T-cell (primary cell): ENCODE results near the gene RTCB. TPM values are rescaled to one million over a fixed set of nuclear protein-coding genes. Genes with fewer than 3 reads are reported as not detected.
"Not testable (repeated sequence)": the region's sequence is repeated elsewhere in the genome, so short reads cannot be mapped to it uniquely, and the experiment has no call there.

Experiments used
- ATAC-seq, 4 experiments: fragments of 200-7000 bp in 3 of 4; fragments of 150-1000 bp in 1 of 4; cut with Tn5 transposase; replicated peaks in 1 of 4; 1 replicate in 3 of 4; 2 replicates in 1 of 4; pipeline ENCODE4 v1.10.0; 2021; ENCODE audit warnings: moderate library complexity in 3 of 4, mild to moderate bottlenecking in 2 of 4, moderate number of reproducible peaks in 1 of 4
- CTCF ChIA-PET, 2 donors: fragments of 300-600 bp; sonication (Branson Sonifier 250); formaldehyde crosslinking; loops; one replicate each; lab custom pipeline; 2022; ENCODE audit warnings: antibody characterized with exemption in 2 of 2; lab: Charles Lee
- POLR2A ChIA-PET, 2 donors: fragments of 300-600 bp; sonication (Branson Sonifier 250); formaldehyde crosslinking; loops; one replicate each; lab custom pipeline; 2022; ENCODE audit warnings: antibody characterized with exemption in 2 of 2; lab: Charles Lee
- DNase-seq, 35 experiments: peaks; one replicate each; pipeline versions ENCODE4 v3.0.0 to v3.0.0-alpha.2; 2013 to 2023
- H3K27ac ChIP-seq: one replicate; pipeline ENCODE4 v1.5.1; 2013; ENCODE audit warnings: low read length
- H3K27me3 ChIP-seq, 2 experiments: replicated peaks in 1 of 2; 1 replicate in 1 of 2; 2 replicates in 1 of 2; pipeline versions ENCODE4 v1.6.1 to v1.7.0; 2013; ENCODE audit warnings: low read length in 1 of 2, mixed read lengths in 1 of 2; ENCODE audit not compliant: control insufficient read depth in 2 of 2, insufficient read depth in 2 of 2; ENCODE audit errors: extremely low read depth in 1 of 2
- H3K36me3 ChIP-seq, 2 donors: 1 replicate in 1 of 2; 2 replicates in 1 of 2; pipeline versions ENCODE4 v1.6.1 to v1.7.0; 2013; ENCODE audit warnings: low read length in 1 of 2; ENCODE audit not compliant: control insufficient read depth in 2 of 2, insufficient read depth in 1 of 2; ENCODE audit errors: extremely low read depth in 1 of 2
- H3K4me1 ChIP-seq, 2 experiments: 1 replicate in 1 of 2; 2 replicates in 1 of 2; pipeline versions ENCODE4 v1.6.1 to v1.7.0; 2013; ENCODE audit warnings: low read length in 2 of 2, mixed read lengths in 1 of 2; ENCODE audit not compliant: insufficient read depth in 2 of 2, control insufficient read depth in 1 of 2; ENCODE audit errors: extremely low read depth in 1 of 2
- H3K4me3 ChIP-seq, 2 donors: 1 replicate in 1 of 2; 2 replicates in 1 of 2; pipeline versions ENCODE4 v1.5.1 to v1.7.0; 2013; ENCODE audit warnings: mild to moderate bottlenecking in 2 of 2, low read length in 1 of 2, moderate library complexity in 1 of 2; ENCODE audit not compliant: control insufficient read depth in 1 of 2; ENCODE audit errors: extremely low read depth in 1 of 2
- H3K9me3 ChIP-seq: 2 replicates; pipeline ENCODE4 v1.7.0; 2013
- H3K27ac Mint-ChIP-seq, 2 donors: one replicate each; pipeline ENCODE4 v1.8.0; 2020 to 2021; ENCODE audit warnings: mild to moderate bottlenecking in 2 of 2, mixed read lengths in 2 of 2
- H3K27me3 Mint-ChIP-seq, 2 donors: one replicate each; pipeline ENCODE4 v1.8.0; 2021 to 2022; ENCODE audit warnings: mixed read lengths in 2 of 2
- H3K36me3 Mint-ChIP-seq: one replicate; pipeline ENCODE4 v1.8.0; 2021; ENCODE audit warnings: mixed read lengths
- H3K4me1 Mint-ChIP-seq, 3 donors: one replicate each; pipeline ENCODE4 v1.8.0; 2020 to 2022; ENCODE audit warnings: mixed read lengths in 3 of 3, mild to moderate bottlenecking in 1 of 3
- H3K4me3 Mint-ChIP-seq, 3 donors: one replicate each; pipeline ENCODE4 v1.8.0; 2020 to 2022; ENCODE audit warnings: mild to moderate bottlenecking in 3 of 3, mixed read lengths in 3 of 3, moderate library complexity in 3 of 3
- H3K9me3 Mint-ChIP-seq, 3 donors: one replicate each; pipeline ENCODE4 v1.8.0; 2020 to 2022; ENCODE audit warnings: mixed read lengths in 3 of 3
- WGBS: methylation state at CpG from one replicate; pipeline ENCODE4 v1.1.5; 2013; ENCODE audit warnings: missing lambda C conversion rate; ENCODE audit not compliant: insufficient coverage; 5-methylcytosine and 5-hydroxymethylcytosine counted together
- total RNA-seq, 35 experiments: library from RNA in 6 of 35; stranded (reverse) in 6 of 35; fragments of 120-200 nt in 1 of 35; gene quantifications; one replicate each; pipeline versions ENCODE4 v1.2.1 to v1.2.4 and lab custom pipeline; 2013 to 2026

RTCB gene
- total RNA-seq, 5 donors from 2014 or later (not counting 1 experiment from before 2014, with no cell fraction given) = 35.8 to 49.4 (median 45.2) TPM

GRCh38 chr22:32353840-32354239 is 58.2 kb downstream of the RTCB start:
- DNase-seq = no peak
- Mint-ChIP-seq H3K4me3 (no peak overlapping the region), H3K36me3 (no peaks in the 10 kb centered on the region), H3K27me3 (peaks cover 3 to 5% of the 10 kb centered on the region in 2 donors), H3K4me1 (no peaks in the 10 kb centered on the region), H3K27ac (no peak overlapping the region), H3K9me3 (peaks cover 0 to 4% (median 0%) of the 10 kb centered on the region in 3 donors)
- ChIA-PET CTCF (no interaction called here), POLR2A (no interaction called here)
- Histone ChIP-seq H3K4me3 (no peak overlapping the region), H3K36me3 (no peaks in the 10 kb centered on the region), H3K4me1 (no peaks in the 10 kb centered on the region), H3K27me3 (no peaks in the 10 kb centered on the region), H3K9me3 (no peaks in the 10 kb centered on the region), H3K27ac (no peak overlapping the region)
- WGBS = 94% methylated on average over 17 of the region's 19 CpGs
- ATAC-seq = no peak

GRCh38 chr22:32353292-32353691 is 58.8 kb downstream of the RTCB start:
- no peak overlapping the region for H3K4me3 Mint-ChIP-seq
- Histone ChIP-seq H3K4me3 (no peak overlapping the region), H3K4me1 (no peaks in the 10 kb centered on the region), H3K9me3 (no peaks in the 10 kb centered on the region), H3K36me3 (no peaks in the 10 kb centered on the region), H3K27me3 (peaks cover 0 to under 1% of the 10 kb centered on the region in 2 experiments), H3K27ac (no peak overlapping the region)
- H3K36me3 Mint-ChIP-seq = no peaks in the 10 kb centered on the region
- ATAC-seq (no peak), DNase-seq (no peak)
- POLR2A ChIA-PET = no interaction called here
- no peaks in the 10 kb centered on the region for H3K4me1 Mint-ChIP-seq
- WGBS = 92% methylated on average over 25 of the region's 28 CpGs
- CTCF ChIA-PET = no interaction called here
- no peak overlapping the region for H3K27ac Mint-ChIP-seq
- H3K27me3 Mint-ChIP-seq = peaks cover 3 to 5% of the 10 kb centered on the region in 2 donors
- H3K9me3 Mint-ChIP-seq = peaks cover 0 to 4% (median 0%) of the 10 kb centered on the region in 3 donors

GRCh38 chr22:32352681-32353080 is 59.4 kb downstream of the RTCB start:
- Histone ChIP-seq H3K36me3 (no peaks in the 10 kb centered on the region), H3K9me3 (no peaks in the 10 kb centered on the region), H3K4me1 (no peaks in the 10 kb centered on the region), H3K27ac (no peak overlapping the region), H3K27me3 (peaks cover 0 to 4% of the 10 kb centered on the region in 2 experiments), H3K4me3 (no peak overlapping the region)
- Mint-ChIP-seq H3K4me1 (no peaks in the 10 kb centered on the region), H3K9me3 (peaks cover 0 to 4% (median 0%) of the 10 kb centered on the region in 3 donors), H3K36me3 (no peaks in the 10 kb centered on the region), H3K4me3 (no peak overlapping the region), H3K27me3 (peaks cover 3 to 5% of the 10 kb centered on the region in 2 donors), H3K27ac (no peak overlapping the region)
- POLR2A ChIA-PET = no interaction called here
- DNase-seq (no peak), ATAC-seq (no peak)
- CTCF ChIA-PET = no interaction called here
- 95% methylated on average over 11 of the region's 14 CpGs for WGBS

- not testable (repeated sequence) for ATAC-seq
These were observed 60.2 kb downstream of the RTCB start for GRCh38 chr22:32351875-32352274.

DNA sequence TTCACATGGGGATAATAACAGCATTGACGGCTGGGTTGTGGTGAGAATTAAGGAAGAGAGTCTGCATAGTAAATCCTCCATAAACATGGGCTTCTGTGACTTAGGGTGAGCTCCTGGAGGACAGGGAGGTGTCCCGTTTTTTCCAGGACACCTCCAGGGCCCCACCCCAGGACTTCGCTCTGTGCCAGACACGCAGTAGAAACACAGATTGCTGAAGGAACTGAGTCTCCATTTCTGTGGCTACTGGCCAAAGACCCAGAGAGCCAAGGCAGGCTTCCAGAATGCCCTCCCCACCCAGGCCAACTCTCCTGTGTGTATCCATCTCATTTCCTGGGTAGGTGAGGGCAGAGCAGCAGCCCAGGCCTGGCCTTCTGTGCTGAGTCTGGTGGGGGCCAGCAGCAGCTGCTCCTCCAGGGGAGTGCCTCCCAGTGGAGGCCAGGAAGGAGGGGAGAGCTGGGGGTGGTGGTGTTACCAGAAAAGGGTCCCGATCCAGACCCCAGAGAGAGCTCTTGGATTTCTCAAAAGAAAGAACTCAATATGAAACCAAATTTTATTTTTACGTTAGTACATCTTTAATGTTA is 63.9 kb downstream of the RTCB start:
- peaks cover 2 to 4% of the 10 kb centered on the region in 2 experiments for H3K27me3 ChIP-seq
- H3K27ac ChIP-seq = no peak overlapping the region
- ChIA-PET POLR2A (no interaction called here), CTCF (no interaction called here)
- H3K4me1 ChIP-seq = no peaks in the 10 kb centered on the region
- Mint-ChIP-seq H3K4me1 (no peaks in the 10 kb centered on the region), H3K27me3 (peaks cover 19 to 22% of the 10 kb centered on the region in 2 donors), H3K4me3 (no peak overlapping the region), H3K27ac (no peak overlapping the region), H3K36me3 (no peaks in the 10 kb centered on the region), H3K9me3 (peaks cover 0 to 4% (median 0%) of the 10 kb centered on the region in 3 donors)
- 100% methylated on average over 1 of the region's 6 CpGs for WGBS
- DNase-seq (no peak), ATAC-seq (no peak)
- H3K9me3 ChIP-seq = no peaks in the 10 kb centered on the region
- H3K4me3 ChIP-seq = no peak overlapping the region
- H3K36me3 ChIP-seq = no peaks in the 10 kb centered on the region

More at GRCh38 chr22:32351875-32352274, 60.2 kb downstream of the RTCB start:
- H3K9me3 Mint-ChIP-seq, H3K36me3 Mint-ChIP-seq, H3K36me3 ChIP-seq, H3K4me3 Mint-ChIP-seq, H3K27me3 ChIP-seq, H3K4me1 Mint-ChIP-seq, H3K27ac ChIP-seq, H3K4me3 ChIP-seq, H3K9me3 ChIP-seq, CTCF ChIA-PET, DNase-seq, H3K27ac Mint-ChIP-seq, H3K27me3 Mint-ChIP-seq, H3K4me1 ChIP-seq, POLR2A ChIA-PET: not testable (repeated sequence)
- WGBS = no CpG with 5 or more reads among the region's 1 CpG

GRCh38 chr22:32343941-32344340 is 68.1 kb downstream of the RTCB start:
- Mint-ChIP-seq H3K27me3 (peaks cover 45 to 48% of the 10 kb centered on the region in 2 donors), H3K36me3 (no peaks in the 10 kb centered on the region), H3K4me3 (no peak overlapping the region), H3K4me1 (no peaks in the 10 kb centered on the region), H3K9me3 (no peaks in the 10 kb centered on the region), H3K27ac (no peak overlapping the region)
- WGBS = 65% methylated on average over 4 of the region's 5 CpGs
- Histone ChIP-seq H3K27ac (no peak overlapping the region), H3K4me3 (no peak overlapping the region), H3K36me3 (no peaks in the 10 kb centered on the region), H3K4me1 (no peaks in the 10 kb centered on the region), H3K27me3 (peaks cover 2 to 27% of the 10 kb centered on the region in 2 experiments), H3K9me3 (no peaks in the 10 kb centered on the region)
- POLR2A ChIA-PET = no interaction called here
- DNase-seq = no peak
- CTCF ChIA-PET = no interaction called here
- ATAC-seq = no peak
